GM12878 (cell line): ENCODE results near the gene CDH4. TPM values are rescaled to one million over a fixed set of nuclear protein-coding genes. Genes with fewer than 3 reads are reported as not detected.

Experiments used
- ATAC-seq: fragments of 200-7000 bp; cut with Tn5 transposase; 3 replicates; pipeline ENCODE4 v1.9.1; 2020; ENCODE audit warnings: mild to moderate bottlenecking, moderate library complexity
- BruUV-seq: library from RNA; stranded (reverse); fragments of 400-500 nt; replicated peaks from 2 replicates; lab custom pipeline; 2021; lab: Mats Ljungman, UMichigan
- CTCF ChIA-PET: fragments of 300-600 bp; sonication (Branson Sonifier 250); formaldehyde crosslinking; extraction: SDS; loops from one replicate; lab custom pipeline; 2021; ENCODE audit warnings: inconsistent platforms; lab: Yijun Ruan, JAX
- POLR2A ChIA-PET: fragments of 350-600 bp; formaldehyde crosslinking; extraction: SDS; loops from one replicate; lab custom pipeline; 2021; ENCODE audit warnings: inconsistent platforms; lab: Charles Lee
- RAD21 ChIA-PET: fragments of 300-600 bp; sonication (Branson Sonifier 250); formaldehyde crosslinking; loops from one replicate; lab custom pipeline; 2023; ENCODE audit warnings: antibody characterized with exemption; ENCODE audit not compliant: unreplicated experiment; lab: Charles Lee
- SMC1A ChIA-PET: fragments of 300-600 bp; sonication (Branson Sonifier 250); formaldehyde crosslinking; loops from one replicate; lab custom pipeline; 2023; ENCODE audit not compliant: unreplicated experiment, uncharacterized antibody; lab: Charles Lee
- DNase-seq: peaks from one replicate; pipeline ENCODE4 v3.0.0-alpha.2; 2011; ENCODE audit warnings: low read depth, low spot score
- FAIRE-seq: peaks from 3 replicates; lab custom pipeline; 2011; peaks lifted over from hg19 to GRCh38; lab: Jason Lieb, UNC
- H2AFZ ChIP-seq: 2 replicates; pipeline ENCODE4 v1.6.0; 2011; ENCODE audit warnings: low read depth, low read length, control low read depth; ENCODE audit not compliant: control insufficient read depth
- H3K27ac ChIP-seq: 2 replicates; pipeline ENCODE4 v1.5.1; 2011; ENCODE audit warnings: control low read depth; ENCODE audit not compliant: control insufficient read depth, insufficient read depth
- H3K27me3 ChIP-seq, 2 experiments: replicated peaks in 1 of 2; 2 replicates each; pipeline versions ENCODE4 v1.6.0 to v1.6.1; 2011; ENCODE audit warnings: low read length in 1 of 2; ENCODE audit not compliant: control insufficient read depth in 2 of 2, insufficient read depth in 2 of 2
- H3K36me3 ChIP-seq, 2 experiments: 2 replicates each; pipeline ENCODE4 v1.5.1; 2011; ENCODE audit warnings: low read length in 1 of 2; ENCODE audit not compliant: control insufficient read depth in 2 of 2, insufficient read depth in 2 of 2
- H3K4me1 ChIP-seq: 2 replicates; pipeline ENCODE4 v1.6.1; 2011; ENCODE audit warnings: mild to moderate bottlenecking, low read length, moderate library complexity, mixed read lengths; ENCODE audit not compliant: control insufficient read depth, insufficient read depth
- H3K4me2 ChIP-seq: 2 replicates; pipeline ENCODE4 v1.6.0; 2011; ENCODE audit warnings: control low read depth; ENCODE audit not compliant: control insufficient read depth, insufficient read depth
- H3K4me3 ChIP-seq: fragments of 200-600 bp; sonication (generic); 2 replicates; pipeline ENCODE4 v1.5.1; 2016
- H3K79me2 ChIP-seq: 2 replicates; pipeline ENCODE4 v1.6.0; 2011; ENCODE audit warnings: low read length; ENCODE audit not compliant: control insufficient read depth, insufficient read depth
- H3K9ac ChIP-seq: 2 replicates; pipeline ENCODE4 v1.8.0; 2011; ENCODE audit warnings: low read length, control low read depth, mixed read lengths; ENCODE audit not compliant: control insufficient read depth, insufficient read depth
- H3K9me3 ChIP-seq: replicated peaks from 3 replicates; pipeline ENCODE4 v1.5.1; 2011; ENCODE audit warnings: mild to moderate bottlenecking, low read length; ENCODE audit not compliant: control insufficient read depth, insufficient read depth
- H4K20me1 ChIP-seq: 2 replicates; pipeline ENCODE4 v1.6.0; 2011; ENCODE audit not compliant: control insufficient read depth, insufficient read depth
- CHD2 ChIP-seq: IDR thresholded peaks from 2 replicates; pipeline ENCODE4 v1.6.1; 2011; ENCODE audit warnings: low read depth, low read length, improper control_type of control experiment, borderline replicate concordance
- E4F1 ChIP-seq: fragments of 450-650 bp; IDR thresholded peaks from 2 replicates; pipeline ENCODE4 v1.6.1; 2018; ENCODE audit warnings: borderline replicate concordance, mild to moderate bottlenecking; ENCODE audit not compliant: partially characterized antibody
- EGR1 ChIP-seq, 2 experiments: IDR thresholded peaks; 1 replicate in 1 of 2; 2 replicates in 1 of 2; pipeline ENCODE4 v1.6.1; 2011 to 2012; ENCODE audit warnings: low read depth in 2 of 2, low read length in 2 of 2, borderline replicate concordance in 1 of 2, mild to moderate bottlenecking in 1 of 2, moderate library complexity in 1 of 2
- IRF3 ChIP-seq: fragments of 450-650 bp; IDR thresholded peaks from 2 replicates; pipeline ENCODE4 v1.6.1; 2014; ENCODE audit warnings: mild to moderate bottlenecking
- KDM1A ChIP-seq: fragments of 200-600 bp; sonication (generic); IDR thresholded peaks from 2 replicates; pipeline ENCODE4 v1.6.1; 2016; ENCODE audit warnings: borderline replicate concordance
- RELB ChIP-seq: fragments of 450-650 bp; IDR thresholded peaks from 2 replicates; pipeline ENCODE4 v1.6.1; 2017; ENCODE audit warnings: low read depth, mild to moderate bottlenecking, moderate library complexity
- SP1 ChIP-seq: IDR thresholded peaks from one replicate; pipeline ENCODE4 v1.6.1; 2011; ENCODE audit warnings: low read depth, low read length
- SUPT20H ChIP-seq: IDR thresholded peaks from 2 replicates; pipeline ENCODE4 v1.6.1; 2011; ENCODE audit warnings: low read depth, mild to moderate bottlenecking, low read length, moderate library complexity, borderline replicate concordance; ENCODE audit not compliant: control insufficient read depth
- TAF1 ChIP-seq: IDR thresholded peaks from 2 replicates; pipeline ENCODE4 v1.6.1; 2011; ENCODE audit warnings: mild to moderate bottlenecking, low read depth, low read length, borderline replicate concordance
- USF2 ChIP-seq: IDR thresholded peaks from 2 replicates; pipeline ENCODE4 v1.6.1; 2011; ENCODE audit warnings: low read depth, low read length, improper control_type of control experiment, borderline replicate concordance
- ZNF622 ChIP-seq: fragments of 450-650 bp; IDR thresholded peaks from 2 replicates; pipeline ENCODE4 v1.6.1; 2017; ENCODE audit warnings: mild to moderate bottlenecking, inconsistent platforms
- WGBS: methylation state at CpG from one replicate; pipeline ENCODE4 v1.1.6; 2016; ENCODE audit warnings: low lambda C conversion rate; ENCODE audit not compliant: insufficient replicate concordance, insufficient coverage; ENCODE audit errors: missing lambda C conversion rate; 5-methylcytosine and 5-hydroxymethylcytosine counted together
- in situ Hi-C: fragments of 300-500 bp; cut with MboI; formaldehyde crosslinking; loops from 9 replicates; pipeline ENCODE4 v1.14.3; 2018; ENCODE audit warnings: mixed read lengths
- intact Hi-C: fragments of 100-400 bp; cut with micrococcal nuclease; formaldehyde crosslinking; loops from one replicate; pipeline ENCODE4 v1.14.2; 2022; ENCODE audit not compliant: unreplicated experiment
- polyA plus RNA-seq, 11 experiments: library from polyadenylated mRNA; depleted of rRNA in 4 of 11; unstranded in 6 of 11; stranded (reverse) in 5 of 11; fragments of >200 nt; fragmentation: Nextera tagmentation in 4 of 11; fragmentation: Illumina TruSeq in 1 of 11; extraction: Ambion mirVana in 4 of 11; extraction: Trizol in 1 of 11; gene quantifications; 1 replicate in 1 of 11; 2 replicates in 10 of 11; pipeline versions ENCODE4 v1.2.1 to v1.2.3, GENCODE V29; 2011 to 2016; ENCODE audit warnings: inconsistent platforms in 2 of 11, missing spikeins in 2 of 11, low read depth in 1 of 11
- total RNA-seq, 4 experiments: library from RNA; depleted of rRNA in 3 of 4; stranded (reverse); fragments of >200 nt in 3 of 4; fragmentation: Illumina TruSeq in 1 of 4; extraction: Trizol in 1 of 4; gene quantifications; 2 replicates each; pipeline versions ENCODE4 v1.2.1 to v1.2.3, GENCODE V29; 2013 to 2021

Gene CDH4
- total and polyA plus RNA-seq, 10 of the 15 experiments (the other 5 are each of a cell fraction or from before 2014, with no cell fraction given) = not detected

- TF ChIP-seq EGR1 (IDR thresholded peaks at IDR 0.05; ENCODE audit: borderline replicate concordance in 1 of 2, low read depth in 2 of 2, low read length in 2 of 2) = no peak
- TF ChIP-seq RELB = no peak
Observed at GRCh38 chr20:61963149-61963548, 711.1 kb downstream of the CDH4 start (continued).

GRCh38 chr20:61963885-61964674 lies 712.0 kb downstream of the CDH4 start:
- ChIA-PET POLR2A (no interaction called here), CTCF (no interaction called here), RAD21 (no interaction called here), SMC1A (no interaction called here)
- Histone ChIP-seq H3K4me2 (no peak overlapping the region), H3K27me3 (no peaks in the 10 kb centered on the region; a peak in 1 of 4 replicates), H2AFZ (no peak overlapping the region), H3K4me3 (no peak overlapping the region), H4K20me1 (no peaks in the 10 kb centered on the region), H3K27ac (no peak overlapping the region), H3K9me3 (no peaks in the 10 kb centered on the region), H3K79me2 (no peaks in the 10 kb centered on the region), H3K9ac (no peak overlapping the region), H3K36me3 (no peaks in the 10 kb centered on the region), H3K4me1 (no peaks in the 10 kb centered on the region)
- no peak for TF ChIP-seq USF2
- TF ChIP-seq SP1 = no peak
- TF ChIP-seq E4F1 = no peak
- no peak for TF ChIP-seq KDM1A
- TF ChIP-seq SUPT20H = no peak
- no peak for TF ChIP-seq TAF1
- no peak for TF ChIP-seq IRF3
- TF ChIP-seq CHD2 = no peak
- no peak for TF ChIP-seq ZNF622
- 69% methylated on average over 8 of the region's 8 CpGs for WGBS
- no TSS peak for BruUV-seq
- in situ Hi-C loops (no loop called here), intact Hi-C loops (no loop called here)
- ATAC-seq (no peak), FAIRE-seq (no peak), DNase-seq (no peak)
